ENCODE data around the gene TNFRSF12A.

DNA sequence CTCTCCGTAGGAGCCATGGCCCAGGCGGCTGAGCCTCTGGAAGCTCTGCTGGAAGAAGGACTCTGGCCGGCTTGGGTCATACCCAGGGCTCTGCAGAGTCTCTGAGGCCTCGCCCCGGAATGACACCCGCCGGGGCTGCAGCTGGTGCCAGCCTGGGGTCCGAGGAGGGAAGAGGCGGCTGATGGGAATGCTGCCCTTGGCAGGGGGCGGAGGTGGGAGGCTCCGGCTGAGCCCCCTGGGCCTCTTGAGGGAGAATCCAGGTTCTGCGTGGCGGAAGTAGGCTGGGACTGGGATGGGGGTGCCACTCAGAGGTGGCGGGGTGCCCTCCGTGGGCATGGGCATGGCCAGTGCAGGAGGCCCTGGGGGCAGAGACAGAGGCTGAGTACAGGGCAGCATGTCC lies 43.5 kb upstream of the TNFRSF12A start:
- TF ChIP-seq, protein P1, sequence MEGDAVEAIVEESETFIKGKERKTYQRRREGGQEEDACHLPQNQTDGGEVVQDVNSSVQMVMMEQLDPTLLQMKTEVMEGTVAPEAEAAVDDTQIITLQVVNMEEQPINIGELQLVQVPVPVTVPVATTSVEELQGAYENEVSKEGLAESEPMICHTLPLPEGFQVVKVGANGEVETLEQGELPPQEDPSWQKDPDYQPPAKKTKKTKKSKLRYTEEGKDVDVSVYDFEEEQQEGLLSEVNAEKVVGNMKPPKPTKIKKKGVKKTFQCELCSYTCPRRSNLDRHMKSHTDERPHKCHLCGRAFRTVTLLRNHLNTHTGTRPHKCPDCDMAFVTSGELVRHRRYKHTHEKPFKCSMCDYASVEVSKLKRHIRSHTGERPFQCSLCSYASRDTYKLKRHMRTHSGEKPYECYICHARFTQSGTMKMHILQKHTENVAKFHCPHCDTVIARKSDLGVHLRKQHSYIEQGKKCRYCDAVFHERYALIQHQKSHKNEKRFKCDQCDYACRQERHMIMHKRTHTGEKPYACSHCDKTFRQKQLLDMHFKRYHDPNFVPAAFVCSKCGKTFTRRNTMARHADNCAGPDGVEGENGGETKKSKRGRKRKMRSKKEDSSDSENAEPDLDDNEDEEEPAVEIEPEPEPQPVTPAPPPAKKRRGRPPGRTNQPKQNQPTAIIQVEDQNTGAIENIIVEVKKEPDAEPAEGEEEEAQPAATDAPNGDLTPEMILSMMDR (IDR thresholded peaks at IDR 0.05; ENCODE audit: low read depth, low read length) = no peak
- TF ChIP-seq EZH2phosphoT487 (IDR thresholded peaks at IDR 0.05; ENCODE audit: low read depth) = no peak
